ENCODE results near the gene ALMS1.

ALMS1 gene

GRCh38 chr2:73370348-73370747 is 15.3 kb upstream of the ALMS1 start:
- Histone ChIP-seq H3K27ac (ENCODE audit: low read length, poor library complexity, severe bottlenecking) (no peak overlapping the region), H3K4ac (ENCODE audit: low read depth in 1 of 2, low read length in 2 of 2) (no peak overlapping the region), H3K9ac (ENCODE audit: low read length) (no peak overlapping the region), H3K79me1 (replicated peaks; ENCODE audit: low read length, poor library complexity, severe bottlenecking) (no peaks in the 10 kb centered on the region), H2AK5ac (ENCODE audit: low read length, severe bottlenecking) (no peak overlapping the region), H3K9me3 (ENCODE audit: control insufficient read depth, low read length) (peaks cover 6% of the 10 kb centered on the region), H4K8ac (ENCODE audit: low read length) (no peak overlapping the region), H2BK15ac (ENCODE audit: low read depth, poor library complexity, severe bottlenecking) (no peak overlapping the region), H3K4me1 (ENCODE audit: control insufficient read depth, insufficient read depth, low read depth, low read length) (no peaks in the 10 kb centered on the region), H2BK120ac (ENCODE audit: low read depth, low read length) (no peak overlapping the region), H4K91ac (ENCODE audit: low read length) (no peak overlapping the region), H3K23ac (ENCODE audit: low read length in 2 of 2) (no peak overlapping the region), H3K4me2 (ENCODE audit: low read length, poor library complexity, severe bottlenecking) (no peak overlapping the region), H3K18ac (ENCODE audit: low read depth in 1 of 2, low read length in 2 of 2) (no peak overlapping the region), H3K27me3 (ENCODE audit: control insufficient read depth in 1 of 2, insufficient read depth in 1 of 2, low read length in 2 of 2) (peaks cover 39 to 67% of the 10 kb centered on the region in 2 experiments), H3K14ac (ENCODE audit: low read length in 2 of 2) (no peak overlapping the region), H2BK5ac (ENCODE audit: low read depth, low read length, poor library complexity, severe bottlenecking) (no peak overlapping the region), H3K4me3 (ENCODE audit: insufficient read depth in 1 of 2, low read depth in 1 of 2, low read length in 2 of 2) (no peak overlapping the region), H3K36me3 (ENCODE audit: control insufficient read depth in 1 of 2, insufficient read depth in 2 of 2, low read depth in 1 of 2, low read length in 2 of 2) (no peaks in the 10 kb centered on the region), H2AFZ (ENCODE audit: low read depth, low read length) (no peak overlapping the region), H2BK12ac (ENCODE audit: low read length in 2 of 2) (no peak overlapping the region)
- WGBS: 100% methylated on average over 2 of the region's 3 CpGs
- no peak for DNase-seq

- 84% methylated on average over 2 of the region's 2 CpGs for WGBS
- no peak overlapping the region for H4K8ac ChIP-seq (ENCODE audit: low read length)
Measured at GRCh38 chr2:73373344-73373743, 12.3 kb upstream of the ALMS1 start.

GRCh38 chr2:73374269-73374668 is 11.4 kb upstream of the ALMS1 start:
- Histone ChIP-seq H2BK5ac (ENCODE audit: low read depth, low read length, poor library complexity, severe bottlenecking) (no peak overlapping the region), H2BK15ac (ENCODE audit: low read depth, poor library complexity, severe bottlenecking) (no peak overlapping the region), H2BK120ac (ENCODE audit: low read depth, low read length) (no peak overlapping the region), H2BK12ac (ENCODE audit: low read length in 2 of 2) (no peak overlapping the region), H3K4me1 (ENCODE audit: control insufficient read depth, insufficient read depth, low read depth, low read length) (no peaks in the 10 kb centered on the region), H3K23ac (ENCODE audit: low read length in 2 of 2) (no peak overlapping the region), H3K4me3 (ENCODE audit: insufficient read depth in 1 of 2, low read depth in 1 of 2, low read length in 2 of 2) (no peak overlapping the region), H3K4ac (ENCODE audit: low read depth in 1 of 2, low read length in 2 of 2) (no peak overlapping the region), H2AFZ (ENCODE audit: low read depth, low read length) (no peak overlapping the region), H2AK5ac (ENCODE audit: low read length, severe bottlenecking) (no peak overlapping the region), H4K8ac (ENCODE audit: low read length) (no peak overlapping the region), H3K14ac (ENCODE audit: low read length in 2 of 2) (no peak overlapping the region), H3K36me3 (ENCODE audit: control insufficient read depth in 1 of 2, insufficient read depth in 2 of 2, low read depth in 1 of 2, low read length in 2 of 2) (no peaks in the 10 kb centered on the region), H3K9me3 (ENCODE audit: control insufficient read depth, low read length) (peaks cover 6% of the 10 kb centered on the region), H3K4me2 (ENCODE audit: low read length, poor library complexity, severe bottlenecking) (no peak overlapping the region), H3K79me1 (replicated peaks; ENCODE audit: low read length, poor library complexity, severe bottlenecking) (no peaks in the 10 kb centered on the region), H3K9ac (ENCODE audit: low read length) (no peak overlapping the region), H4K91ac (ENCODE audit: low read length) (no peak overlapping the region), H3K27me3 (ENCODE audit: control insufficient read depth in 1 of 2, insufficient read depth in 1 of 2, low read length in 2 of 2) (peaks cover 59 to 68% of the 10 kb centered on the region in 2 experiments), H3K18ac (ENCODE audit: low read depth in 1 of 2, low read length in 2 of 2) (no peak overlapping the region), H3K27ac (ENCODE audit: low read length, poor library complexity, severe bottlenecking) (no peak overlapping the region)
- DNase-seq: no peak
- WGBS: 100% methylated on average over 1 of the region's 1 CpG

More at GRCh38 chr2:73373344-73373743, 12.3 kb upstream of the ALMS1 start:
- Histone ChIP-seq H3K4me1 (ENCODE audit: control insufficient read depth, insufficient read depth, low read depth, low read length) (no peaks in the 10 kb centered on the region), H4K91ac (ENCODE audit: low read length) (no peak overlapping the region), H3K4me2 (ENCODE audit: low read length, poor library complexity, severe bottlenecking) (no peak overlapping the region), H3K36me3 (ENCODE audit: control insufficient read depth in 1 of 2, insufficient read depth in 2 of 2, low read depth in 1 of 2, low read length in 2 of 2) (no peaks in the 10 kb centered on the region), H2AFZ (ENCODE audit: low read depth, low read length) (no peak overlapping the region), H2BK12ac (ENCODE audit: low read length in 2 of 2) (no peak overlapping the region), H3K9me3 (ENCODE audit: control insufficient read depth, low read length) (peaks cover 6% of the 10 kb centered on the region), H2BK15ac (ENCODE audit: low read depth, poor library complexity, severe bottlenecking) (no peak overlapping the region), H3K27ac (ENCODE audit: low read length, poor library complexity, severe bottlenecking) (no peak overlapping the region), H3K23ac (ENCODE audit: low read length in 2 of 2) (no peak overlapping the region), H2AK5ac (ENCODE audit: low read length, severe bottlenecking) (no peak overlapping the region), H2BK5ac (ENCODE audit: low read depth, low read length, poor library complexity, severe bottlenecking) (no peak overlapping the region), H3K79me1 (replicated peaks; ENCODE audit: low read length, poor library complexity, severe bottlenecking) (no peaks in the 10 kb centered on the region), H3K27me3 (ENCODE audit: control insufficient read depth in 1 of 2, insufficient read depth in 1 of 2, low read length in 2 of 2) (peaks cover 53 to 65% of the 10 kb centered on the region in 2 experiments), H3K9ac (ENCODE audit: low read length) (no peak overlapping the region), H3K14ac (ENCODE audit: low read length in 2 of 2) (no peak overlapping the region), H3K18ac (ENCODE audit: low read depth in 1 of 2, low read length in 2 of 2) (no peak overlapping the region), H2BK120ac (ENCODE audit: low read depth, low read length) (no peak overlapping the region), H3K4me3 (ENCODE audit: insufficient read depth in 1 of 2, low read depth in 1 of 2, low read length in 2 of 2) (no peak overlapping the region), H3K4ac (ENCODE audit: low read depth in 1 of 2, low read length in 2 of 2) (no peak overlapping the region)
- DNase-seq: no peak

GRCh38 chr2:73376681-73377080 is 9.0 kb upstream of the ALMS1 start:
- H3K14ac ChIP-seq (ENCODE audit: low read length in 2 of 2): no peak overlapping the region
- H3K18ac ChIP-seq (ENCODE audit: low read depth in 1 of 2, low read length in 2 of 2): no peak overlapping the region
- H2AFZ ChIP-seq (ENCODE audit: low read depth, low read length): no peak overlapping the region
- WGBS: 93% methylated on average over 2 of the region's 2 CpGs
- no peak overlapping the region for H3K9ac ChIP-seq (ENCODE audit: low read length)
- no peak overlapping the region for H2BK15ac ChIP-seq (ENCODE audit: low read depth, poor library complexity, severe bottlenecking)
- no peak overlapping the region for H2BK12ac ChIP-seq (ENCODE audit: low read length in 2 of 2)
- no peak overlapping the region for H3K27ac ChIP-seq (ENCODE audit: low read length, poor library complexity, severe bottlenecking)
- H2BK5ac ChIP-seq (ENCODE audit: low read depth, low read length, poor library complexity, severe bottlenecking): no peak overlapping the region
- H2AK5ac ChIP-seq (ENCODE audit: low read length, severe bottlenecking): no peak overlapping the region
- H3K4me3 ChIP-seq (ENCODE audit: insufficient read depth in 1 of 2, low read depth in 1 of 2, low read length in 2 of 2): no peak overlapping the region
- H4K91ac ChIP-seq (ENCODE audit: low read length): no peak overlapping the region
- H3K4me1 ChIP-seq (ENCODE audit: control insufficient read depth, insufficient read depth, low read depth, low read length): no peaks in the 10 kb centered on the region
- no peak overlapping the region for H3K4me2 ChIP-seq (ENCODE audit: low read length, poor library complexity, severe bottlenecking)
- H3K27me3 ChIP-seq (ENCODE audit: control insufficient read depth in 1 of 2, insufficient read depth in 1 of 2, low read length in 2 of 2): peaks cover 63 to 67% of the 10 kb centered on the region in 2 experiments
- no peaks in the 10 kb centered on the region for H3K36me3 ChIP-seq (ENCODE audit: control insufficient read depth in 1 of 2, insufficient read depth in 2 of 2, low read depth in 1 of 2, low read length in 2 of 2)
- DNase-seq: no peak
- no peaks in the 10 kb centered on the region for H3K79me1 ChIP-seq (replicated peaks; ENCODE audit: low read length, poor library complexity, severe bottlenecking)
- no peak overlapping the region for H4K8ac ChIP-seq (ENCODE audit: low read length)
- H2BK120ac ChIP-seq (ENCODE audit: low read depth, low read length): no peak overlapping the region
- H3K4ac ChIP-seq (ENCODE audit: low read depth in 1 of 2, low read length in 2 of 2): no peak overlapping the region
- H3K9me3 ChIP-seq (ENCODE audit: control insufficient read depth, low read length): peaks cover under 1% of the 10 kb centered on the region
- H3K23ac ChIP-seq (ENCODE audit: low read length in 2 of 2): no peak overlapping the region
